Measurements from ENCODE around the gene ATXN2. TPM values are rescaled to one million over a fixed set of nuclear protein-coding genes. Genes with fewer than 3 reads are reported as not detected.
"Not testable (repeated sequence)": the region's sequence is repeated elsewhere in the genome, so short reads cannot be mapped to it uniquely, and the experiment has no call there.

ATXN2 gene
- total RNA-seq, 2 experiments from 2014 or later = 35.1 to 35.3 TPM

GRCh38 chr12:111492979-111493378, 106.1 kb downstream of the ATXN2 start:
- H3K27ac Mint-ChIP-seq, H3K4me1 Mint-ChIP-seq, H3K4me3 Mint-ChIP-seq, H3K9me3 Mint-ChIP-seq, POLR2A ChIA-PET, DNase-seq, H3K27me3 Mint-ChIP-seq: not testable (repeated sequence)
- peaks cover 27% of the 10 kb centered on the region for H3K36me3 Mint-ChIP-seq (ENCODE audit: low read depth)
- CTCF ChIA-PET = interaction anchor here (0.7 kb wide), 1 partner anchor 65 kb away, joined by 3 read pairs; no protein-coding TSS in a partner anchor

- Mint-ChIP-seq H3K27ac (no peak overlapping the region), H3K36me3 (ENCODE audit: low read depth) (peaks cover 29% of the 10 kb centered on the region)
- POLR2A ChIA-PET = no interaction called here
These were observed 110.3 kb downstream of the ATXN2 start for GRCh38 chr12:111488798-111489197.

GRCh38 chr12:111488271-111488670, 110.8 kb downstream of the ATXN2 start:
- no peak for DNase-seq
- POLR2A ChIA-PET = no interaction called here
- CTCF ChIA-PET = interaction anchor here (1.0 to 1.9 kb wide), 3 partner anchors 9 to 92 kb away, joined by 4 read pairs; no protein-coding TSS in a partner anchor
- Mint-ChIP-seq H3K27ac (no peak overlapping the region), H3K4me1 (no peaks in the 10 kb centered on the region), H3K27me3 (no peaks in the 10 kb centered on the region), H3K9me3 (no peaks in the 10 kb centered on the region), H3K4me3 (no peak overlapping the region), H3K36me3 (ENCODE audit: low read depth) (peaks cover 32% of the 10 kb centered on the region)

More at GRCh38 chr12:111488798-111489197, 110.3 kb downstream of the ATXN2 start:
- Mint-ChIP-seq H3K4me1 (no peaks in the 10 kb centered on the region), H3K9me3 (no peaks in the 10 kb centered on the region), H3K4me3 (no peak overlapping the region), H3K27me3 (no peaks in the 10 kb centered on the region)
- DNase-seq = no peak
- CTCF ChIA-PET = interaction anchor here (1.0 to 1.9 kb wide), 2 partner anchors 9 to 37 kb away, joined by 4 read pairs; no protein-coding TSS in a partner anchor

GRCh38 chr12:111482462-111482861, 116.7 kb downstream of the ATXN2 start:
- no peak overlapping the region for H3K4me3 Mint-ChIP-seq
- no peak for DNase-seq
- no peak overlapping the region for H3K27ac Mint-ChIP-seq
- CTCF ChIA-PET = interaction anchor here (1.4 to 5.3 kb wide), 3 partner anchors 79 to 86 kb away, joined by 5 to 40 read pairs (median 6); no protein-coding TSS in a partner anchor
- H3K27me3 Mint-ChIP-seq = no peaks in the 10 kb centered on the region
- no peaks in the 10 kb centered on the region for H3K9me3 Mint-ChIP-seq
- H3K36me3 Mint-ChIP-seq (ENCODE audit: low read depth) = peaks cover 38% of the 10 kb centered on the region
- H3K4me1 Mint-ChIP-seq = no peaks in the 10 kb centered on the region
- POLR2A ChIA-PET = interaction anchor here (1.2 kb wide), 1 partner anchor 38 kb away, joined by 3 read pairs; no protein-coding TSS in a partner anchor

DNA sequence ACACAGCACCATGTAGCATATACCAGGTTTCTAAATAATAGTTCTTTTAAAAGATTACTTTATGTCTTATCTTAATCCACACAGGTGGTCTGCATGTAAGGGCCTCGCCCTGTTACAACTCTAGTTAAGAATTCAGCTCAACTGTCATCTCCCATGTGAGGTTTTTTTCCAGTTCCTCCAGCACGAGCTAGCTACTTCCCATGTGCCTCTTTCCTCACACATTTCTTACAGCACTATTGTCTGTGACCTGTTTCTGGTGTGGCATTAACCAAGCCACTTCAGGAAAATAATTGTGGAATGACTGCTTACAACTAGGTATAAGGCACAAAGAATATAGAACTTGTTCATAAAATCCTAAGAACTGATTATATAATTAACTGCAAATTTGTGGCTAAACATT, 127.9 kb downstream of the ATXN2 start:
- Mint-ChIP-seq H3K36me3 (ENCODE audit: low read depth) (peaks cover 30% of the 10 kb centered on the region), H3K27ac (no peak overlapping the region), H3K4me1 (no peaks in the 10 kb centered on the region), H3K4me3 (no peak overlapping the region), H3K27me3 (no peaks in the 10 kb centered on the region), H3K9me3 (no peaks in the 10 kb centered on the region)
- CTCF ChIA-PET = interaction anchor here (0.5 to 0.9 kb wide), 2 partner anchors 19 to 177 kb away, joined by 3 to 4 read pairs; no protein-coding TSS in a partner anchor
- no peak for DNase-seq
- POLR2A ChIA-PET = no interaction called here

- H3K4me3 Mint-ChIP-seq = no peak overlapping the region
- ChIA-PET POLR2A (no interaction called here), CTCF (no interaction called here)
- DNase-seq = no peak
- H3K9me3 Mint-ChIP-seq = no peaks in the 10 kb centered on the region
- H3K27me3 Mint-ChIP-seq = no peaks in the 10 kb centered on the region
- no peak overlapping the region for H3K27ac Mint-ChIP-seq
- peaks cover 21% of the 10 kb centered on the region for H3K36me3 Mint-ChIP-seq (ENCODE audit: low read depth)
- H3K4me1 Mint-ChIP-seq = no peaks in the 10 kb centered on the region
These were observed 129.7 kb downstream of the ATXN2 start for GRCh38 chr12:111469401-111469800.

DNA sequence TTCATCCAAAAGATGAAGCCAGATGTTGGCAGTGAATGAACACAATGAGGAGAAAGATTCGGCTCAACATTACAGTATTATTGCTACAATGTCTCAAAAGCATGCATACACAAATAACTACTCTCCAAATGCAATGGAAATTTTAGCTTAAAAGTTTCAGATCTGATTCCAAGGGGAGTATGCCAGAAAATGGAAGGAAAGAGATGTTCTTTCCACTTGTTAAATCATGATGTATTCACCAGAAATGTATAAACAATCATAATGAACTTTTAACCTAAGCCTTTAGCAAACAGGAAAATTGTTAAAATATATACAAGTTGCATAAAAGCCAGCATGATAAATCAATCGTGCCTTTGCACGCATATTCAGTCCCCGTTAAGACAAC, 131.3 kb downstream of the ATXN2 start:
- Mint-ChIP-seq H3K4me3 (no peak overlapping the region), H3K36me3 (ENCODE audit: low read depth) (peaks cover 13% of the 10 kb centered on the region), H3K4me1 (no peaks in the 10 kb centered on the region), H3K27me3 (no peaks in the 10 kb centered on the region), H3K27ac (no peak overlapping the region), H3K9me3 (no peaks in the 10 kb centered on the region)
- CTCF ChIA-PET = interaction anchor here (2.2 kb wide), 1 partner anchor 16 kb away, joined by 11 read pairs; no protein-coding TSS in a partner anchor
- DNase-seq = no peak
- POLR2A ChIA-PET = no interaction called here

GRCh38 chr12:111467092-111467856, 131.8 kb downstream of the ATXN2 start:
- no peak overlapping the region for H3K4me3 Mint-ChIP-seq
- ChIA-PET POLR2A (no interaction called here), CTCF (interaction anchor here (2.2 kb wide), 1 partner anchor 16 kb away, joined by 11 read pairs; no protein-coding TSS in a partner anchor)
- H3K27ac Mint-ChIP-seq = no peak overlapping the region
- peak; percentile 2 for DNase-seq
- no peaks in the 10 kb centered on the region for H3K4me1 Mint-ChIP-seq
- H3K36me3 Mint-ChIP-seq (ENCODE audit: low read depth) = peaks cover 13% of the 10 kb centered on the region
- H3K9me3 Mint-ChIP-seq = no peaks in the 10 kb centered on the region
- no peaks in the 10 kb centered on the region for H3K27me3 Mint-ChIP-seq

- H3K4me3 Mint-ChIP-seq = no peak overlapping the region
- no peak for DNase-seq
- peaks cover 4% of the 10 kb centered on the region for H3K4me1 Mint-ChIP-seq
- H3K9me3 Mint-ChIP-seq = no peaks in the 10 kb centered on the region
- ChIA-PET CTCF (interaction anchor here (1.6 to 3.1 kb wide), 3 partner anchors 10 to 65 kb away, joined by 3 to 22 read pairs (median 10); no protein-coding TSS in a partner anchor), POLR2A (no interaction called here)
- no peaks in the 10 kb centered on the region for H3K36me3 Mint-ChIP-seq (ENCODE audit: low read depth)
- no peak overlapping the region for H3K27ac Mint-ChIP-seq
- no peaks in the 10 kb centered on the region for H3K27me3 Mint-ChIP-seq
These were observed 136.8 kb downstream of the ATXN2 start for GRCh38 chr12:111462210-111462769.

- peaks cover 13% of the 10 kb centered on the region for H3K36me3 Mint-ChIP-seq (ENCODE audit: low read depth)
- ChIA-PET POLR2A (interaction anchor here (1.7 kb wide), 1 partner anchor 14 kb away, joined by 4 read pairs; no protein-coding TSS in a partner anchor), CTCF (interaction anchor here (1.1 to 14.4 kb wide), 3 partner anchors 8 to 156 kb away, joined by 3 to 527 read pairs (median 22); partner anchors contain the start of gene SH2B3)
These were observed 139.0 kb downstream of the ATXN2 start for GRCh38 chr12:111460111-111460510.

GRCh38 chr12:111458546-111459172, 140.5 kb downstream of the ATXN2 start:
- Mint-ChIP-seq H3K36me3 (ENCODE audit: low read depth) (peaks cover 23% of the 10 kb centered on the region), H3K9me3 (no peaks in the 10 kb centered on the region), H3K27ac (no peak overlapping the region), H3K4me1 (peaks cover 15% of the 10 kb centered on the region), H3K4me3 (no peak overlapping the region), H3K27me3 (no peaks in the 10 kb centered on the region)
- POLR2A ChIA-PET = interaction anchor here (0.9 to 1.2 kb wide), 2 partner anchors 14 to 55 kb away, joined by 3 read pairs; no protein-coding TSS in a partner anchor
- DNase-seq = no peak
- CTCF ChIA-PET = interaction anchor here (1.0 to 14.4 kb wide), 3 partner anchors 15 to 70 kb away, joined by 3 to 527 read pairs (median 3); partner anchors contain the start of gene SH2B3

More at GRCh38 chr12:111460111-111460510, 139.0 kb downstream of the ATXN2 start:
- H3K4me3 Mint-ChIP-seq, H3K27me3 Mint-ChIP-seq, H3K9me3 Mint-ChIP-seq, H3K4me1 Mint-ChIP-seq, H3K27ac Mint-ChIP-seq: not testable (repeated sequence)
- DNase-seq = peak; percentile 2

DNA sequence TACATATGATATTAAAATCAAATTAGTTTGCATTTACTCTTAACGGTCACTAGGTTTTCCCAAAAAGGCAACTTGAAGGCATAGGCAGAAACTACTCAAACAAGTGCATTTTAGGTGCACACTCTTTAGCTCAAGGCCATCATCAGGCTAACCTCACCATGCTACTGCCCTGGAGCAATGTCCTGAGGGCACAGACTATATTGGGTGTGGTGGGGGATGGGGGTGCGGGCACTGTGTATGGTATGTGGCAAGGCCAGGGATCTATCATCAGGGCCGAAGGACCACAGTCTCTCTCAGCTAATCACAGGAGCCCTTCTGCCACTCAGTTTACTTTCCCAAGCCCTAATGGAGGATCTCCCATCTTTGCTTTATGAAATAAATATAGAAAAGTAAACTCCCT, 141.5 kb downstream of the ATXN2 start:
- ChIA-PET CTCF (interaction anchor here (1.7 to 14.4 kb wide), 2 partner anchors 46 to 58 kb away, joined by 3 to 527 read pairs; partner anchors contain the start of gene SH2B3), POLR2A (interaction anchor here (1.3 kb wide), 1 partner anchor 13 kb away, joined by 4 read pairs; no protein-coding TSS in a partner anchor)
- Mint-ChIP-seq H3K36me3 (ENCODE audit: low read depth) (peaks cover 24% of the 10 kb centered on the region), H3K27ac (no peak overlapping the region), H3K9me3 (no peaks in the 10 kb centered on the region), H3K4me3 (no peak overlapping the region), H3K27me3 (no peaks in the 10 kb centered on the region), H3K4me1 (peaks cover 15% of the 10 kb centered on the region)
- DNase-seq = no peak
